GM18517 (cell line): ENCODE data around the gene INPPL1.

Experiments
- ATAC-seq: cut with Tn5 transposase; IDR thresholded peaks from one replicate; pipeline ENCODE4 v1.9.1; 2021; ENCODE audit warnings: mild to moderate bottlenecking, moderate library complexity; ENCODE audit not compliant: unreplicated experiment

INPPL1 gene

DNA sequence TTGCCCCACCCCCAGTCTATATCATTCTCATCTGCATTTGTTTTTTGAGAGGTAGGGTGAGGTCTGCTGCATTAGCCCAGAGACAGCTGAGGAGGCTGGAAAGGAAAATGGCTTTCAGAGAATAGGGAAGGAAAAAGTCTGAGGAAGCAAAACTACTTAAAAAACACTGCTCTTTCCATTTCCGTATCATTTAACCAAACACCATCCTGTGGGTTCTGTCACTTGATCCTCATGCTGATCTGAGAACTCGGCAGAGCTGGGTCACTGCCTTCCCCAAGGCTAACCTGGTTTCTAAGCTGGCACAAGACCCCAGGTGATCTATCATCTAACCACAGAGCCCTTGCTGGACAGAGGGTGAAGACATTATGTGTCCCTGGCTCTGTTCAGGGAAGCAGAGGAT is 6.7 kb upstream of the INPPL1 start:
- ATAC-seq = no peak

DNA sequence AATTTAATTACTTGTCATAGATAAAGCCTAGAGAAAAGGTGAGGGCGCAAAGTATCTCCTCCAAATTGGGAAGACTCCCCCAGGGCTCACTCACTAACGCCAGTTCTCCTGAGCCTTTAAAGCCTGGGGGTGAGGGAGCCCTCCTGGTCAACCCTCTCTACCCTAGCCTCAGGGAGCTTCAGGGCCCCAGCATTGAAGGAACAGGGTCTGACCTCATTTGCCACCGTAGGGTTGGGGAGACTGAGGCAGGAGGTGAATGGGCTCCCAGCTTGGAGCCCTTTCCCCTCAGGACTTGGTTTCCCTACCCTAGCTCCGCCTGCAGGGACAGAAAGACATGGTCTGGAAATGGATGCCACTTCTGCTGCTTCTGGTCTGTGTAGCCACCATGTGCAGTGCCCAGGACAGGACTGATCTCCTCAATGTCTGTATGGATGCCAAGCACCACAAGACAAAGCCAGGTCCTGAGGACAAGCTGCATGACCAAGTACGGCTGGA is 6.3 kb upstream of the INPPL1 start:
- no peak for ATAC-seq

DNA sequence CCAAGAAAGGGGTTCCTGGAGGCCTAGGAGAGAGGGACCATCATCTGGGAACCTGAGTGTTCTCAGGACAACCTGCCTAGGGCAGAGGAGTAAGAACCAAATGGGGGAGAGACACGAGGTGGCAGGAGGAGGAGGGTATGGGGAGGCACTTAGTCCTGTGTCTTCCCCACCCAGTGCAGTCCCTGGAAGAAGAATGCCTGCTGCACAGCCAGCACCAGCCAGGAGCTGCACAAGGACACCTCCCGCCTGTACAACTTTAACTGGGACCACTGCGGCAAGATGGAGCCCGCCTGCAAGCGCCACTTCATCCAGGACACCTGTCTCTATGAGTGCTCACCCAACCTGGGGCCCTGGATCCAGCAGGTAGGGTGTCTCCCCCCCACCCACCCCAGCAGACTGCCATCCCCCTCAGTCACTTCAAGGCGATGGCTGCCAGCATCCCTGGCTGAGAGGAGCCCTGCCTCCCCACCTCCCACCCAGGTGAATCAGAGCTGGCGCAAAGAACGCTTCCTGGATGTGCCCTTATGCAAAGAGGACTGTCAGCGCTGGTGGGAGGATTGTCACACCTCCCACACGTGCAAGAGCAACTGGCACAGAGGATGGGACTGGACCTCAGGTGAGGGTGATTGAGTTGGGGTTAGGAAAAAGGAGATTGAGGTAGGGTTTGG is 3.7 kb upstream of the INPPL1 start:
- ATAC-seq = no peak

DNA sequence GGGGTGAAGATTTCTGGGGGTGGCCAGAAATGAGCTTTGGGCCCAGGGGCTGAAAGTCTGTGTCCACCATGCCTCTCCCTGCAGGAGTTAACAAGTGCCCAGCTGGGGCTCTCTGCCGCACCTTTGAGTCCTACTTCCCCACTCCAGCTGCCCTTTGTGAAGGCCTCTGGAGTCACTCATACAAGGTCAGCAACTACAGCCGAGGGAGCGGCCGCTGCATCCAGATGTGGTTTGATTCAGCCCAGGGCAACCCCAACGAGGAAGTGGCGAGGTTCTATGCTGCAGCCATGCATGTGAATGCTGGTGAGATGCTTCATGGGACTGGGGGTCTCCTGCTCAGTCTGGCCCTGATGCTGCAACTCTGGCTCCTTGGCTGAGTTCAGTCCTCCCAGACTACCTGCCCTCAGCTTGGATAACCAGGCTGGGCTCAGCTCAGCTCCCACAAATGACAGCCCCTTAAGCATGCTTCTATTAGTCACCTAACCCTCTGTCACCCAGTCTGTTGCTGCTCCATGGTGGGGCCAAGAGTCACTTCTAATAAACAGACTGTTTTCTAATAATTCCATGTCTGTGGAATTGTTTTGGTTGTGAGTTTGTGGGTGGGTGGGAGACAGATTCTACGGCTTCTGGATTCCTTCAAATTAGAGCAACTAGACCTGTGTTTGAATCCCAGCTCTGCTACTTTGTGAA is 3.0 kb upstream of the INPPL1 start:
- no peak for ATAC-seq

DNA sequence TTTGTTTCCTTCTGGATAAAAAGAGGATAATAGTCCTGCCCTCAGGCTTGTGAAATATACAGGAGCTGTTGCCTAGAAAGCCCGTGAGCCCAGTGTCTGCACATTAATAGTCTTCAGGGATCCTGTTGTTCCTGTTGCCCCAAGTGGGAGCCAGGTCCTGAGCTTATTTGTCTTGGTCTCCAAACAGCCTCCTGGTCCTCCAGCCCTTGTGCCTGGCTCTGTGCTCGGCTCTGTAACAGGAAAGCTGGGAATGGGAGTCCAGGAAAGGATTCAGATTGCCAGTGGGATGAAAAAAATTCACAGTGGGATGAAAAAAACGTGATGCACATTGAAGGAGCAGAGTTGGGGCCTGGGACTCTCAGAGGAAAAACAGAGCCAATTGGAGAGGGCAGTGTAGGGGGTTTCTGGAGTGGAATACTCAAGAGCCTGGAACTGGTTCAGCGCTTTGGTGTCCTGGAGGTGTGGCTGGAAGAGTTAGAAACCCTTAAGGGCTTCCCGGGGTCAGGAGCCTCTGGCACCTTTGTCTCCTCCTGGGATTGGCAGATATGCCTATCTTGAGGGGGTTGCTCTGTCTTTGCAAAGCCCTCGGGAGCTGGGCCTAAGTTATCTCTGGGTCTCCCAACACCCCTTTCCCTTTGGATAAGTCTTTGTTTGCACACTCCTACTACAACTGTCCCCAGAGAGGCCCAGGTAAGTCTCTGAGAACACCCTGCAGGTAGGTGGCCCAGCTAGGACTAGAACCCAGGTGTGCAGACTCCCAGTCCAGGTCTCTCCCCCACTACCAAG is 2.3 kb upstream of the INPPL1 start:
- ATAC-seq = no peak

DNA sequence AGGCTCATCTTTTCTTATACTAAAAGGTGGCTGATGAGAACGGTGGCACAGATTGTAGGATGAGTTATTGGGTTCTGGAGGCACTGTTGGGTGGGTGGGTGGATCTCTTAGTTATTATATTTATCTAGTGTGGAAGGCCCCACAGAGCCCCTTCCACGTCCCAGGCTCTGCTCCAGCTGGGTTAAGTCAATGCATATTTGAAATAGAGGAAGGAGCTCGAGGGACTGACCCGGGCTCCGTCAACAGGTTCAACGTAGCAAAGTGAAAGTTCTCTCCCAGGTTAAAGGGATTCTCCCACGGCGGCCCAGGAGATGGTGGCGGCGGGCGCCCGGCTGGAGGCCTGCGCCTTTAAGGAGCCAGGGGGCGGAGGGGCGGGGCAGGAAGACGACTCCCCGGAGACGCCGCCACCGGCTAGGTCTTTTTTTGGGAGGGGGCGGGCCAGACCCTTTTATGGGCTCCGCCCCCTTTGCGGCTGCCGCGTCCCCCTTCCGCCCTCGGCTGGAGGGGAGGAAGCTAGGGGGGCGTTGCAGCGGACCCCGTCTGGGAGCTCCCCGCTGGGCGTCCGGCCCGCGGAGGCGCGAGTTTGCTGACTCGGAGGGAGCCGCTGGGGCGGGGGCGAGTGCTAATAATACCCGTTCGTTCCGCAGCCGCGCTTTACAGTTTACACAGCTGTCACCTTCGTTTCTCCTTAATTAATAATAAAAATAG is 1.5 kb upstream of the INPPL1 start:
- ATAC-seq = peak; percentile 71

DNA sequence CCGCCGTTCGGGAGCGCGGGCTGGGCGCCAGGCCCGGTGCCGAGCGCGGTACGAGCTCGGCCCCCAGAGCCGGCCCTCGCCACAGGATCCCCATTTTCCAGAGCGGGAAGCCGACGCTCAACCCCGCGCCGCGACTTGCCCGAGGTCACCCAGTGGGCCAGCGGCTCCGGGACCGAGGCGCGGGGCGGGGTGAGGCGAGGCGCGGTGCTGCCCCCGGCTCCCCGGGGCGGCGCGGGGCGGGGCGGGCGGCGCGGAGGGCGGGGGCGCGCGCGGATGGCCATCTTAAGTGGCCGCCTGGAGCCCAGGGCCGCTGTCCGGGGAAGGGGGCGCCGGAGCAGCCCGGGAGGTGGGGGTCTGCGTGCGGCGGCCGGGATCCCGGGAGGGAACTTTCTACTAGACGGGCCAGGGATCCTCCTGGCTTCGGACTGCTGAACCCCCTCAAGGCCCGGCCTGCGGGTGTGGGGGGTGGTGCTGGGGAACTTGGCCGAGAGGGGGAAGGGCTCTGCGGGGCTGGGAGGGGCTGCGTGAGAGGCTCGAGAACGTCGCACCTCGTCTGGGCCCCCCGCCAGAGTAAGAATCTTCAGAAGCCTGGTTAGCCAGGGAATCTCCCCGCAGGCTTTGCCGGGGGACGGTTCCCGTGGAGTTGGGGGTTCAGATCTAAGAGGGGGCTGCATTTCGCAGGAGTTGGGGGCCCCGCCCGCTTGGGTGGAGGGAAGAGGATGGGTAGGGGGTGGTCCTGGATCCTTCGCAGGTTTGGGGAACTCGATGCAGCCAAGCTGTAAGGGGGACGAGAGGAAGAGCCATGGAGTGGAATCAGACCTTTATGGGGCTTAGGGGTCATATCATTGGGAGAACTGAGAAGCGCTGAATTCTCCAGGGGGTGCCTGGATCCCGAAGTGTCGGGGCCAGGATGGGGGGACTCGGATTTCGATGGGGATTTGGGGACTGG is 678 bp upstream of the INPPL1 start:
- peak; percentile 51 for ATAC-seq

DNA sequence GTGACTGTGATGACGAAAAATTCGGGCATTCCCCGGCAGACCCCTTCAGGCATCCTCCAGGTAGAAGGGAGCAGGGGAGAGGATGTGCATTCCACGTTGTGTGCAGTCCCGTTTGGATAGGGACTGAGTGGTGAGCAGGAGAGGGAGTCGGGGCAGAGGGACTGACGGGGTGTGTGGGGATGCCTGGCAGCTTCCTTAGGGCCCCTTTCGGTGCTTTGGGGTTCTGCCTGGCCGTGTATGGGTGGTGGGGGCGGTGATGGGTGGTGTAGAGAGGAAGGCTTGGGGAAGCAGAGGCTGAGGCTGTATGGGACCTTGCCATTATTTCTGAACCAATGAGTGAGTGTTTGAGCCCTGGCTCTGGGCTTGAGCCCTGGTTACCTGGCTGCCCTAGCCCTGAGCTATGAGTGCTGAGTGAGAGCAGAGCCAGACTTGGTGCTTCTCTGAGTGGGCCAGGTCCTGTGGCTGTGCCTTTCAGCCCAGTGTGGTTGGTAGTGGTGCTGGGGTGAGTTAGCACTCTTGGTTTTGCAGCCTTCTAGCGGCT is 914 bp downstream of the INPPL1 start:
- no peak for ATAC-seq

DNA sequence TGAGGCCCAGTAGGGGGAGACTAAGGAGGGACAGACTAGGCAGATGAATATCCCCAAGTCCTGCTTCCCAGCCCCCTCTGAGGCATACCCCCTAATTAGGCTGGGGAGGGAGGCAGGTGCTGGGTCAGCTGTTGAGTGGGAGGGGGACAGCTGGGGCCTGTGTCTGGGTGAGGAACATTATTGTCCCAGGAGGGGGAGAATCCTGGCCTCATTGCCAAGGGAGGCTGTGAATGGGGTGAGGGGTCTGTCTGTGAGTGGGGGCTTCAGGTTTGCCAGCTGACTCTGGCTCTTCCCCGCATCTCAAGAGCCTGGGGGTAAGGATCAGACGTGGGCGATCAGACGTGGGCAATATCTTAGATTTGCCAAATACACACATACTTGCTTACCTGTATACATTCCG is 2.1 kb downstream of the INPPL1 start:
- no peak for ATAC-seq

DNA sequence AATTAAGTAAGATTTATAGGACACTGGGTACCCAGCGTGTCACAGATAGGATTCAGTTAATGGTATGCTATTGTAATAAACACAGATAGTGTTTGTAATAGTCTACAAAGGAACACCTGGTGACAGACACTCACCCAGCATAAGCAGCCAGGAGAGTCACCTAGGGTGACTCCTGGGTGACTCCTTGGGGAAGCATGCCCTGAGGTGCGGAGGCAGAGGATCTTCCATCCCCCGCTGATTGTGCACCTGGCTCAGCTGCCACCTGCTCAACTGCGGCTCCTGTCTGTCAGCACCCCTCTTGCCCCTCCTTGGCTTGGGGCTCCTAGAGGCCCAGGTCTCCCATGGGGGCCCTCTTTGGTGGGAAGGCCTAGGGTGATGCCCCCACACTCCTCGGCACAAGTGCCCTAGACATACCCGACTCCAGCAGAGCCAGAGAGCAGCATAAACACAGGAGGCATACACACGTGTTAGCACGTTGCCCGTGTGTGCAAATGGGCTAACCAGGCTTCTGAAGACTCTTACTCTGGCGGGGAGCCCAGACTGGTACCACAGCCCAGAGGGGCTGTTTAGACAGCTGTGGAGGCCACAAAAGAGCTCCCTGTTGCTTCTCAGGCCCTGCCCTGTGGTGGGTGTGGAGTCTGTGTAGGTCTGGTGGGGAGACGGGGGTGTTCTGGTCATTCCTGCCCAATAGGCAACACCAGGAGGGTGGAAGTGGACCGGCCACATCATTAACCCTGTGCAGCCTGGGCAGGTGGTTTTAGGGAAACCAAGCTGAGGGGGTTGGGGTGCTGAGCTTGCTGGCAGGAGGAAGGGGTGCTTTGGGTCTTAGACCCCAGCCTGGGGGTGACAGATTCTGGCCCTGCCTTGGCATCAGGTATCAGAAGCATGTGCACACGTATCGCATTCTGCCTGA is 3.0 kb downstream of the INPPL1 start:
- no peak for ATAC-seq

DNA sequence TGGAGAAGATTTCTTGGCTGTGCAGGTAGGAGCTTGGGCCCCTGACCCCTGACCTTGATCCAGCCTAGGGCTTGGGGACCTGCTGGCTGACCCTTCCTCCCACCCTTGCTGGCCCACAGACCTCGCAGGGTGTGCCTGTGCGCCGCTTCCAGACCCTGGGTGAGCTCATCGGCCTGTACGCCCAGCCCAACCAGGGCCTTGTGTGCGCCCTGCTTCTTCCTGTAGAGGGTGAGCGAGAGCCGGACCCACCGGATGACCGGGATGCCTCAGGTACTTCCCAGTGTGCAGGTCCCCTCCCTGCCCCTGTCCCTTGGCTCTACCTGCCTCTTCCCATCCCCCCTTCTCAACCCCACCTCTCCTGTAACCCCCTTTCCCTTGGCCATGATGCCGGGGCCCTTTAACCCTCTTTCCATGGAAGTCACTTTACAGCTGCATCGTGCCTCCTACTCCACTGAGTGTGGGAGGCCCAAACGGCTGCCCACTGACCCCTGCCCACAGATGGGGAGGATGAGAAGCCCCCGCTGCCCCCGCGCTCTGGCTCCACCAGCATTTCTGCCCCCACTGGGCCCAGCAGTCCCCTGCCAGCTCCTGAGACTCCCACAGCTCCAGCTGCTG is 3.8 kb downstream of the INPPL1 start:
- ATAC-seq = no peak

DNA sequence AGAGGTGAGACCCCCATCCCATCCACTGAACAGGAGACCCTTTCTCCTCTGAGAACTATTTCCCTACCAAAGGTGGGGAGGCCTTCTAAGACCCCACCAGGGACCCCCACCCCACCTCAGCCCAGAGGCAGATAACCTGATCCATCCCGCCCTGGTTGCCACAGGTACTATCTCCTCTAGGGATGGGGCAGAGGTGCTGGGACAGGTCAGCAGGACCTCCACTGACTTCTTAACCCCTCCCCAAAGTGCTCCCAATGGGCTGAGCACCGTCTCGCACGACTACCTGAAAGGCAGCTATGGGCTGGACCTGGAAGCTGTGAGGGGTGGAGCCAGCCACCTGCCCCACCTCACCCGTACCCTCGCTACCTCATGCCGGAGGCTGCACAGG is 4.3 kb downstream of the INPPL1 start:
- no peak for ATAC-seq

DNA sequence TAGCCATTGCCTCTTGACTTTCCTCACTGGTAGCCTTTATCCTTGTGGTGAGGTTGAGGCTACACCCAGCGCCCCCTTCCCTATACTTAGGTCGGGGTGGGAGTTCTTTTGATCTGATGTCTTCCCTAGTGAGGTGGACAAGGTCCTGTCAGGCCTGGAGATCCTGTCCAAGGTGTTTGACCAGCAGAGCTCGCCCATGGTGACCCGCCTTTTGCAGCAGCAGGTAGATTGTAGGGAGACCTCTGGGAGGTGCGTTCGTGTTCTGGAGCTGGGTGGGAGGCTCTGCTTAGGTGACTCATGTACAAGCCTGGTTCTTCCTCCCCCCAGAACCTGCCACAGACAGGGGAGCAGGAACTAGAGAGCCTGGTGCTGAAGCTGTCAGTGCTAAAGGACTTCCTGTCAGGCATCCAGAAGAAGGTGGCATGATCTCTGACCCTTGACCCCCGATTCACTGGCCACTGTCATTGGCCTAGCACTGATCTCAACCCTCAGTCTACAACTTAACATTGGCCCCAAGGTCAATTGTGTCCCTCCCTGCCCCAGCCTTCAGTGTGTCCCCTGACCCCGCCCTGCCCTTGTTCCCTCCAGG is 4.9 kb downstream of the INPPL1 start:
- no peak for ATAC-seq

DNA sequence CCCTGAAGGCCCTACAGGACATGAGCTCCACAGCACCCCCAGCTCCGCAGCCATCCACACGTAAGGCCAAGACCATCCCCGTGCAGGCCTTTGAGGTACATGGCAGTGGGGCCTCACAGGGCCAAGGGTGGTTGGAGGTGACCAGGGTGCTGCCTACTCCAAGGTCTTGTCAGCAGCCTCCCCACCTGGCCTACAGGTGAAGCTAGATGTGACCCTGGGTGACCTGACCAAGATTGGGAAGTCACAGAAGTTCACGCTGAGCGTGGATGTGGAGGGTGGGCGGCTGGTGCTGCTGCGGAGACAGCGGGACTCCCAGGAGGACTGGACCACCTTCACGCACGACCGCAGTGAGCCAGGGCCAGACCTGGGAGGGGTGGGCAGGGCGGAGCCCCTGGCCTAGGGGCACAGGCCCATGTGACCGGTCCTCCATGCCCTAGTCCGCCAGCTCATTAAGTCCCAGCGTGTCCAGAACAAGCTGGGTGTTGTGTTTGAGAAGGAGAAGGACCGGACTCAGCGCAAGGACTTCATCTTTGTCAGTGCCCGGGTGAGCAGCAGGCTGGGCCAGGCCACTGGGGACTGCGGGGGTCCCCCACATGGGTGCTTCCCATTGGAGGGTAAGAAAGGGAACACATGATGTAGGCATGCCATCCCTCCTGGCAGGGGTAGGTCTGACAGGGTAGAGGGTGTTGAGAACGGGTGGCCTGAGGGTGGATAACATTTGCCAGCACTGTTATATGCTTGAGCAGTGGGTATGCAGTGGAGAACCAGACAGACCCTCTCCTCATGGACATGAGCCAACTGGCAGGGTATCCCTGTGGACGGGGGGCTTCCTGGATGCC is 5.6 kb downstream of the INPPL1 start:
- ATAC-seq = no peak

DNA sequence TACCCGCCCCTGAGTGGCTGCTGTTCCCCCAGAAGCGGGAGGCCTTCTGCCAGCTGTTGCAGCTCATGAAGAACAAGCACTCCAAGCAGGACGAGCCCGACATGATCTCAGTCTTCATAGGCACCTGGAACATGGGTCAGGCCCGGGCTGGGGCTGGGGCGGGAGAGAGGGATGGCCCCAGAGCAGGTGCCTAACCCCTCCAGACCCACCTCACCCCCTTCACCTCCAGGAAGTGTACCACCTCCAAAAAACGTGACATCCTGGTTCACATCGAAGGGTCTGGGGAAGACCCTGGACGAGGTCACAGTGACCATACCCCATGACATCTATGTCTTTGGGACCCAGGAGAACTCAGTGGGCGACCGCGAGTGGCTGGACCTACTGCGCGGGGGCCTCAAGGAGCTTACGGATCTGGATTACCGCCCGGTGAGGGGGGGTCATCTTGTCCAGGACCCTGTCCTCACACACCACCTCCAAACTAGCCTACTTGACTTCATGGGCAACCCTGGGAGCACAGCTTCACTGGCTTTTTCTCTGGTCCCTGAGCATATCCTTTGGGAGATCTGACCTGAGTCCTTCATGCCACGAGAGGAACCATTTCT is 6.3 kb downstream of the INPPL1 start:
- ATAC-seq = no peak

DNA sequence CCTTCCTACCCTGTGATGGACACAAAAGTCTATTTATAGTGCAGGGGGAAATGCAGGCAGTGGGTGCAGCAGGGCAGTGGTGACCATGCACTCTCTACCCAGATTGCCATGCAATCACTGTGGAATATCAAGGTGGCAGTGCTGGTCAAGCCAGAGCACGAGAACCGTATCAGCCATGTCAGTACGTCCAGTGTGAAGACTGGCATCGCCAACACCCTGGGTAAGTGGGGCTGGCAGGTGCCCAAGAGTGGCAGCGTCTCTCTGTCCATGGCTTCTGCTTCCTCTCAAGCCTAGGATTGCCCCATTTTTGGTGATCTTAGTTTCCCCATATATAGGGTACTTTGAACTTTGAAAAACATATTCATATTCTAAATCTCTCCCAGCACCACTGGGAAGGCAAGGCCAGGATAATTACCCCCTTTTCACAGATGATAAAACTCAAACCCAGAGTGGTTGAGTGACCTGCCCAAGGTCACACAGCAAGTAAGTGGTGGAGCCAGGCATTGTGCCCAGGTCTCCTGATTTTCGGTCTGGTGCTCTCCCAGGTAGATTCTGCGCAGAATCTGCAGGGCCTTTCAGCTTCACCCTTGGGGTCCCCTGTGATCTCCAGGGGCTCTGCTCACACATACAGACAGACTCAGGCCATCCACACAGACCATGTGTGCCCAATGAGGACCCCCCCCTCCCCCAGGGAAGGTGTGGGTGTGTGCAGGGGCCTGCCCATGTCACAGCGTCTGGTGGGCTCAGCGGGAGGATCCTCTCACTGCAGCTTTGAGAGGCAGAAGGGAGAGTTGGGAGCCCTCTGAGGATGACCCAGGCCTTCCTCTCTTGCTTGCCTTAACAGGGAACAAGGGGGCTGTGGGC is 7.1 kb downstream of the INPPL1 start:
- ATAC-seq = no peak
